SK-MEL-5 (cell line): Measurements from ENCODE around the gene MRFAP1L1. TPM values are rescaled to one million over a fixed set of nuclear protein-coding genes. Genes with fewer than 3 reads are reported as not detected.
"Not testable (repeated sequence)": the region's sequence is repeated elsewhere in the genome, so short reads cannot be mapped to it uniquely, and the experiment has no call there.

Experiments used
- DNase-seq: peaks from one replicate; pipeline ENCODE4 v3.0.0-alpha.2; 2016; ENCODE audit warnings: low read depth, low spot score
- in situ Hi-C: cut with HindIII; loops from 2 replicates; pipeline ENCODE4 v1.10.0; 2016; ENCODE audit warnings: low sequenced_read_pairs, high pct_unique_total_duplicates, low pct_unique_long_range_greater_than_20kb
- polyA plus RNA-seq, 2 experiments: library from polyadenylated mRNA; depleted of rRNA; stranded (reverse); fragments of >200 nt; gene quantifications; 2 replicates each; pipeline ENCODE4 v1.2.3, GENCODE V29; 2015
- total RNA-seq: library from RNA; depleted of rRNA; stranded (reverse); fragments of >200 nt; shearing (Covaris generic); gene quantifications from 2 replicates; pipeline ENCODE4 v1.2.3, GENCODE V29; 2014; rRNA removed

MRFAP1L1 gene
- 50.4 and 51.4 TPM in 2 replicates for total RNA-seq
- 41.4 and 43.3 TPM in 2 replicates for polyA plus RNA-seq (2015; cell fraction: cytosol; rRNA removed)
- polyA plus RNA-seq (2015; cell fraction: nucleus; rRNA removed): 32.7 and 45.9 TPM in 2 replicates

DNA sequence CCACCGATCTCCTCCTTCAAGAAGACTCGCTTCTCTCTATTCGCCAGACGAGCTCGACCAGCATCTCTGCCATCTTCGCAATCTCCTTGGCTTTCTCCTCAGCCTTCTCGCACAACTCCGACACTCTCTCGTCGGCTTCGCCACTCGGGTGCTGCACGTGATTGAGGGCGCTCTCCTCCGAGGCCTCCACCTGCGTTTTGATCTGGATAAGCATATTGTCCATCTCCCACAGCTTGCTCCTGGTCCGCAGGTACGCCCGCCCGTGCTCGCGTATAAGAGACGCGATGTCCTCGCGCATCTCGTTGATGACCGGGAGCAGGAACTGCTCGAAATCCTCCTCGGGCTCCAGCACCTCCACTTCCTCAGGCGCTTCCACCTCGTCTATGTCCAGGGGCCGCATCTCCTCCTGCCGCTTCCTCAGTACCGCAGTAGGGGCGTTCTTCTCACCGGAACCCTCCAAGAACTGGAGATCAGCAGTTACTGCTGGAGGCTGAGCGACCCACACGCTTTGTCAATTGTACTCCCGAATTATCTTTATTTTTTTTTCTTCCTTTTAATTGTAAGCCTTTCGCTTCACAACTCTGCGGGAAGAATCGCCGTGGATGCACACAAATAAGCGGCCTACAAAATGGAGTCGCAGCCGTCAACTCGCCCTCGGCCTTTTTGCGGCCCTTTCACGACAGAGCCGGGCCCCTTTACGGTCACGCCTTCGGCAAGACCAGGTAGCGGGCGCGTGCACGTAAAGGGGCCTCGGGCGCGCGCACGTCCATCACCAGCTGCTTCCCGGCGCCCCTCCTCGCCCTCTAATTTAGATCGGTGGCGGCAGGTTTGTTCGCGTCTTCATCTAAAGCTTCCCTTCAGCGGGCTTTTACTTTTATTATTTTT, at the start of gene MRFAP1L1:
Gene MRFAP1L1, minus strand, starts transcription at position 636 of the 885 bp plus-strand sequence. Its CDS starts 236 bp downstream, at position 400.
- DNase-seq: peak; percentile 91
- in situ Hi-C loops: no loop called here

DNA sequence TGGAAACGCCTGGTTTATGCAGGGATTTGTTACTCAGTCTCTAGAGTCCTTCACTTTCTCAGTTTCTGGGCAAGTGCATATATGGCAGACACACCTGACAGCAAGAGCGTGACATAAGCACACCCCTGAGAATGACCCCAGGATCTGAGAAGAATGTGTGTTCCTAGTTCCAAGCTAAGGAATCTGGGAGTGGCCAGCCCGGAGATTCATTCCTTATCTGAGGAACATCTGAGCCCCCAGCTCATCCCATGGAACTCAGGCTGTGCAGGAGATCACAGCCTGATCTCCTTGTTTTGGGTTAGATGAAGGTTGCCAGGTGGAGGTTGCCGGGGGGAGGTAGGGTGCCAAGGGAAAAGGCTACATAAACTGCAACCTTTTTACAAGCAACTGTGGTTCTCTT, 49.1 kb upstream of the MRFAP1L1 start:
- no peak for DNase-seq
- in situ Hi-C loops: no loop called here

DNA sequence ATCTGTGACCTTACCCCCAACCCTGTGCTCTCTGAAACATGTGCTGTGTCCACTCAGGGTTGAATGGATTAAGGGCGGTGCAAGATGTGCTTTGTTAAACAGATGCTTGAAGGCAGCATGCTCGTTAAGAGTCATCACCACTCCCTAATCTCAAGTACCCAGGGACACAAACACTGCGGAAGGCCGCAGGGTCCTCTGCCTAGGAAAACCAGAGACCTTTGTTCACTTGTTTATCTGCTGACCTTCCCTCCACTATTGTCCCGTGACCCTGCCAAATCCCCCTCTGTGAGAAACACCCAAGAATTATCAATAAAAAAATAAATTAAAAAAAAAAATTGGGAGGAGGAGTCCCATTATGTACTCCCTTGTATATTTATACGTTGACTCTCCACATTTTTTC, 46.7 kb upstream of the MRFAP1L1 start:
- DNase-seq, in situ Hi-C loops: not testable (repeated sequence)

DNA sequence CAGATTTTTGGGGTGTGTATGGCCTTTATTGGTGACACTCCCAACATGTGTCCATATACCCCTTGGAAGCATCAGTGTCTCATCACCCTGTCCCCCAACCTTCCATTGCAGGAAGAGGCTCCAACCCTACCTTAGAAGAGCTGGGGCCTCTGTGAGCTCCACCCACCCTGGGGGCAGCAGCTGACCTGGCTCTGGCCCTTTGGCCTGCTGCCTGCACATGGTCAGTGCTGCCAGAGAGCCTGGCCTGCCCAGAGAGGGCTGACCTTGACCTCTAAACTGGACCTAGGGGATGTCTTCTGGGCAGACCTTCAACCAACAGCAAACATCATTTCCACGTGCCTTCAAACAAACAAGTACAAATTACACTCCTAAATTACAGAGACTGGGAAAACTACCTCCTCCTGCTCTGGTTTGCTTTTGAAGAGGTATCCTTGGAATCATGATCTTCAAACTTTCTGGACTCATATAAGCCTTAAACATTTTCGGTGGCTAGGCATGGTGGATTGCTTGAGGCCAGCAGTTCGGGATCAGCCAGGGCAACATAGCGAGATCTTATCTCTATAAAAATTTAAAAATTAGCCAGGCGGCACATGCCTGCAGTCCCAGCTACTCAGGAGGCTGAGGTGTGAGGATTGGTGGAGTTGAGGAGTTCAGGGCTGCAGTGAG, 45.6 kb upstream of the MRFAP1L1 start:
- in situ Hi-C loops: no loop called here
- no peak for DNase-seq

DNA sequence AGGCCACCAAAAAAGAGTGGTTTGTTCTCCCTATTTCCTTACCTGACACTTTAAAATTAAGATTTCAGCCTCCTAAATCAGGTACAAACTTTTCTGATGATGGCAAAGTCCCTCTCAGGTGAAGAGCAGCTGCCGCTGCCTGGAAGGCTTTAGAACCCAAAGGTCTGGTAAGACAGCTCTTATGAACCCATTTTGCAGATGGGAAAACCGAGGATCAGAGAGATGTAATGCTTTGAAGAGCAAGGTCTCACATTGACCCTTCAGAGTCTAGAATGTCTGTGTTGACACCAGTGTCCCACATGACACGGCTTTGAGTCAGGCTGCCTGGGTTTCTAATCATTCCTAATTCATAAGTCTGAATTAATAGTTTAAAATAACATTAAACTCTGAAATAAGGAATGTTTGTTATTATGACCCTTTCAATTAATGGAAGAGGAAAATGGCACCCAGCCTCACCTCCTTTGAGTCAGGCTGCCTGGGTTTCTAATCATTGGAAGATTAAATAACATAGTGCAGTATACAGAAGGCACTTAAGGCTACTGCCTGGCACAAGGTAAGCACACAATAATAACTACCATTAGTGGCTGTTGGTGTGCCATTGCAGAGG, 44.9 kb upstream of the MRFAP1L1 start:
- in situ Hi-C loops: no loop called here
- DNase-seq: no peak

DNA sequence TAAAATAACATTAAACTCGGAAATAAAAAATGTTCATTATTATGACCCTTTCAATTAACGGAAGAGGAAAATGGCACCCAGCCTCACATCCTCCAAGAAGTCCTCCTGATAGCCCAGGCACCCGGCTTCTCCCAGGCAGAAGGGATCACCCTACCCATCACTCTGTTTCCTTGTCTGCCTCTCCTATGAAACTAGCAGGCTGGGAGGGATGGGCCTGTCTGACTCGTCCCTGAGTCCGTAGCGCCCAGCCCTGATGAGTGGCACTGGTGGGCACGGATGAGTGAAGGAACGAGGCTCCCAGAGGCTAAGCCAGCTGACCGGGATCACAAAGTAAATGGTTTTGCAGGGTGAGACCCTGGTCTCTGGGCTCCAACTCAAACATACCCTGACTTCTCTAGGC, 44.2 kb upstream of the MRFAP1L1 start:
- DNase-seq: no peak
- in situ Hi-C loops: no loop called here

DNA sequence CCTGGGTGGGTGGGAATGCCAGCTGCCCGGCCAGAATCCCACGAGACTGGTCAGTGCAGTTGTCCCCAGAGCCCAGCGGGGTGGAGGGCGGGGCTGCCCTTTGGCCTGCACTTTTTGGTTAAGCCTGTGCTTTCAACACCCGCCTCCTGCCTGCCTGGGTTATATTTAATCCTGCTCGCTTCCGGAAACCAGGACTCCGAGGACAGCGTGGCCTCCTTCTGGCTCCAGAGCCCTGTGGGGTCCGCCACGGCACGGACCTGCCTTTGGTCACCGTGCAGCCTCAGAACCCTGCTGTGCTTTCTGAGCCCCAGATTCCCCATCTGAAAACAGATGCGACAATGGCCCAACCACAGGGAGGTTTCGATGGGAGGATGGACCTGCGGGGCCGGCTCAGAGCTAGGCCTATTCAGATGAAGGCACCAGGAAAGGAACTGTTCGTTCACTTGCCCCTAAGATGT, 43.5 kb upstream of the MRFAP1L1 start:
- no peak for DNase-seq
- in situ Hi-C loops: no loop called here

DNA sequence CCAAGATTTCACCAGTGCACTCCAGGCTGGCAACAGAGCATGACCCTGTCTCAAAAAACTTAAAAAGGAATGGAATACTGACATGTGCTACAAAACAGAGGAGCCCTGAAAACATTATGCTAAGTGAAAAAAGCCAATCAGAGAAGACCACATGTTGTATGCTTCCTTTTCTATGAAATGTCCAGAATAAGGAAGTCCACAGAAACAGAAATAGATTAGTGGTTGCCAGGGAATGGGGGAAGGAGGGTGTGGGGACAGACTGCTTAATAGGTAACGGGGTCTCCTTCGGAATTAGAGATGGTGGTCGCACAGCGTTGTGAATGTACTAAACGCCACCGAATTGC, 42.8 kb upstream of the MRFAP1L1 start:
- in situ Hi-C loops: no loop called here
- DNase-seq: no peak

DNA sequence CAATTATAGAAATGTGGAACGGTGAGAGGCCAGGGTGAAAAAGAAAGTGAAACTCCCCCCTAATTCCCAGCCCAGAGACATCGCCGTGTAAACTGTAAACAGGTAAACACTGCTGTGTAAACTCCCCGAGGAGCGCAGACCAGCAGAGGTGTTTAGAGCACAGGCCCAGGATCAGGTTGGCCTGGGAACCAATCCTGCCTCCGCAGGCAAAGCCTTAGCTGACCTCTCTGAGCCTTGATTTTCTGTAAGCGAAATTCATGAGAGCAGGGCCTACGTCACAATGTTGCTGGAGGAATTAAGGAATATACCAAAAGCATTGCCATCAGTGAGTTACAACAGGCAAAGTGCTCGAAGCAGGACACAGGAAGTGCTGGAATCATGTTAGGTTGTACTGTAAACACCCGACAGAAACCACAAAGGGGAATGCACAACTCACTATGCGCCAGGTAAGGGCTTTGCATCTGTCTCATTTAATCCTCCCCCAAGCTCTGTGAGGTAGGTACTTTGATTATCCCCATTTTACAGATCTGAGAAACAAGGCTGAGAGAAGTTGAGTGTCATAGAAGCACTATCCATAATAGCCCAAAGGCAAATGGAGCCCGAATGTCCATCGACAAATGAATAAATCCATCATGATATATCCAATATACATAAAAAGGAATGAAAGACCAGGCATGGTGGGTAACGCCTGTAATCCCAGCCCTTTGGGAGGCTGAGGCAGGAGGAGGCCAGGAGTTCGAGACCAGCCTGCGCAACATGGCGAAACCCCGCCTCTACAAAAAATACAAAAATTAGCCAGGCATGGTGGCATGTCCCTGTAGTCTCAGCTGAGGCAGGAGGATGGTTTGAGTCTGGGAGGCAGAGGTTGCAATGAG, 42.2 kb upstream of the MRFAP1L1 start:
- in situ Hi-C loops: no loop called here
- no peak for DNase-seq

DNA sequence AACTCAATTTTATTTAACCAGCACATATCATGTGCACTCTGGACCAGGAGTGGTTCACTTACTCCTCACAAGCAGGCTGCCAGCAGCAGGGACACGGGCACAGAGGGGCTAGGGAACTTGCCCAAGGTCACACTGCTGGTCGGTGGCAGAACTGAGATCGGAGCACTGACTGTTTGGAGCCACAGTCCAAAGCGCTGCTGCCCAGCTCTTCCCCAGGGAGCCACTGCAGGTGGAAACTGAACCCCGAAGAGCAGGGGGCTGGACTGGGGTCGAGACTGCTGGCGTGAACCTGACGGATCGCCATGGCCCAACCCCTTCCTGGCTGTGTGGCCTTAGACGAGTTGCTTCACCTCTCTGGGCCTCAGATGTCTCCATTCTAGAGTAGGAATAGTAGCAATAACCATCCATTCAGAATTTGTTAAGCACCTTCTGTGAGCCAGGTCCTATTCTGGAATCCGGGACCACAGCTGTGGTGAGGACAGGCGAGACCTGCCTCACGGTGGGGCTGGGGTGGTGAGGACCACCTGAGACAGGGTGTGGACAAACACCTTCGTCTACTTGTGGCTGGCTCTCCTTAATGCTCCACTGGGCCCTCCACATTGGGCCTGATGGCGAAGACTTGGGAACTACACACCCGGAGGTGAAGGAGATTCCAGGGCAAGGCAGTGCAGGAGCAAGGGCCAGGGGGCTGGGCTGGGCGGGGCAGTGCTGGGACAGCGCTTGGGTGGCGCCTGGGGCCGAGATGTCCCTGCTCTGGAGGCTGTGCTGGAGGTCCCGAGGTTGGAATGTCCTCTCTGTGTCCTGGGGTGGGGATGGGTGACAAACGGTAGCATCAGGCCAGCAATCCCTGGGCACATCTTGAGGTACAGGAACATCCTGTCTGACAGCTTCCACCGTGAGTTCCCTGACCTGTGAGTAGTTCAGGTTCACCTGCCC, 40.9 kb upstream of the MRFAP1L1 start:
- DNase-seq: no peak
- in situ Hi-C loops: no loop called here

DNA sequence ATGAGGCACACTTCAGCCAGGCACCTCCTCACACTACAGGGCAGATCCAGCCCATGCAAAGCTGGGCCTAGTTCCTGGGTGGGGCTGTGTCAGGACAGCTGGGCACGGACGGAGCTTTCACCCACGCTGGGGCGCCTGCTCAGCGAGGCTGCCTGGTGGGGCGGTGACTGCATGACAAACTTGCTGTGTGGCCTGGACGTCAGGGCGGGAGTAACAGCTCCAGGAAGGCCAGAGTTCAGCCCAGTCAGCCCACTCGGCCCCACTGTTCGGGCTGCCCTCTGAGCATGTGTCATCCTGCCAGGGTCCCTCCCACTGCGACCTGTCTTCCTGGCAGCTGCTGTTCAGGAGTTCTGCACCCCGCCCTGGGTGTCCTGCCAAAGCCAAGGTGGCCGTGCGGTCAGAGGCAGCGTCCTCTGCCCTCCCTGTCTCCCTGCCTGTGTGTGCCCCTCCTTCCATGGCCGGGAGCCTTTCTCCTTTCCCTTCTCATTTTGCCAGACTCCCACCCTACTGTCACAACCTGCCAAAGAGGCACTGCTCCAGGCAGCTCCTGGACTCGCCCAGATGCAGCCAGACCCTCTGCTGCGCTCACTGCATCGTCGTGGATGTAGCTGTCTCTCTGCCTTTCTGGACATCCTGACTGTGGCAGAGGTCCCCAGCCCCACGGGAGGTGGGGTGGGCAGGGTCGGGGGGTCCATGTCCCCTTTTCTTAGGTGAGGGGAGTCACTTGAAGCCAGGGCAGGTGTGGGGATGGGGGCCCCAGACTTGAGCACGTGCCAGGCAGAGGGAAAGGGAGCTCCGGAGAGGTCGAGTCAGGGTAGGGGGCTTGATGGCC, 39.9 kb upstream of the MRFAP1L1 start:
- in situ Hi-C loops: no loop called here
- DNase-seq: no peak

DNA sequence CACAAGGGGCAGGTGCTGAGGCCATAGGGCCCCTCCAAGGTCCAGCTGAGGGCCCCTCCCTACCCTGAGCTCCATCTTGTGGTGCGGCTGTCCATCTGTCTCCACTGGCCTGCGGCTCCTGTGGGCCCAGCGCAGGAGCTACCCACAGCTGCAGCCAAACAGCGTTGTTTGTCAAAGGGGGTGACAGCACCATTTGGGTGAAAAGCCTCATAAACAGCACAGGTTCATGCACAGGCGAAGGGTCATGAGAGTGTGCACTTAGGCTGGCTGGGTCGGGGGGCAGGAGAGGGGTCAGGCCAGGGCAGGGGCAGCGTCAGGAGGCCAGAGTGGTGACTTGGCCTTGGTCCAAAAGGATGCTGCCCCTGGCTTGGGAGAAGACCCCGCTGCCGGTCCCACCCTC, 38.6 kb upstream of the MRFAP1L1 start:
- DNase-seq: no peak
- in situ Hi-C loops: no loop called here

DNA sequence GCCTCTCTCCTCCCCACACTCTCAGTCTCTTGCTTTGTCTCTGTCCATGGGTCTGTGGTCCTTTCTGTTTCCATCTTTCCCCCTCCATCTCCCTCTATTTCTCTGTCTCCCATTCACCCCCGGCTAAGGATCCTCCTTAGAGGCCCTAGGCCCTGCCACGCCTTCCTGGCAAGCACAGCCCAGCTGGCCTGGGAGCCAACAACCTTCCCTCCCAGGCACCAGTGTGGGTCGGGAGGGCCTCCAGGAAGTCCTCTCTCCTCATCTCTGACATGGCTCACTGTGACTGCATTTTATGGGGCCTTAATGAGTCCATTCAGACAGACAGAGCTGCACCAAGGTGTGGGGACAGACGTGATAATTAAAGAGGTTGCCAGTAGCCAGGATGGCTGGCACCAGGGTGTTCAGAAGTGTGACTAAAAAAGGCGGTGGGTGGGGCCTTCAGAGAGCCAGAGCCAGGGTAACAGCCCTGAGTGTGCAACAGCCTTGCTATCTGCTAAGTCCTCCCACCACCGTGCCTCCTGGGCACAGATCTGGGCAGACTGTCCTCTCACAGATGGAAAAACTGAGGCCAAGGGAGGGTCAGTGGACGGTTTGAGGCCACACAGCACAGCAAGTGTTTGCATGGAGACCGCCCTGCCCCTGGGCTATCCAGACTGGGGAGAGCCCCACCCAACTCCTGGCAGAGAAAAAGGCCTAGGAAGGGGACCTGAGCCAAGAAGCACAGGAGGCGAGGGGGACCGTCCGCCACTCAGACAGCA, 37.8 kb upstream of the MRFAP1L1 start:
- no peak for DNase-seq
- in situ Hi-C loops: no loop called here

DNA sequence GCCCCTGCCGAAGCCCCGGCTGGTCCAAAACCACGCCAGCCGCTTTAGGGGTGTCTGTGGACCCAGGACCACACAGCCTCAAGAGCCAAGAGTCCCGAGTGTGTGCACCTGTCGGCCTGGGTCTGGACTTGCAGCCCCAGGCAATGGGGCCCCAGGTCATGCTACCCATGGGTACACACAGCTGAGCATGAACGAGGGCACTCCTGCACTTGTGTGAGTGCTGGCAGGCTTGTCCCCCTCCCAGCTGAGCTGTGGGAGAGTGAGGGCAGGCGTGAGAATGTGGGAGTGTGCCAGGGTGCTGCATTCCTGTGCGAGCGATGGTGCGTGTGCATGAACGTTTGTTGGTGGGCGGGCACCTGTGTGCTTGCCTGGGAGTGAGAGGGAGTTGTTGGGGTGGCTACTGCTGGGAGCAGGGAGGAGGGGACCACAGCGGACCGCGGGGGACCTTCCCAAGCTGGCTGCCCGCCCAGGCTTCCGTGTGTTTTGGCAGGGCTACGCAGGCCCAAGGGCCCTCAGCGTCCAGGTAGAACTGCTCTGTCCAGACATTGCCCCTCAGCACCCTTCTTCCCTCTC, 37.1 kb upstream of the MRFAP1L1 start:
- in situ Hi-C loops: no loop called here
- DNase-seq: no peak

DNA sequence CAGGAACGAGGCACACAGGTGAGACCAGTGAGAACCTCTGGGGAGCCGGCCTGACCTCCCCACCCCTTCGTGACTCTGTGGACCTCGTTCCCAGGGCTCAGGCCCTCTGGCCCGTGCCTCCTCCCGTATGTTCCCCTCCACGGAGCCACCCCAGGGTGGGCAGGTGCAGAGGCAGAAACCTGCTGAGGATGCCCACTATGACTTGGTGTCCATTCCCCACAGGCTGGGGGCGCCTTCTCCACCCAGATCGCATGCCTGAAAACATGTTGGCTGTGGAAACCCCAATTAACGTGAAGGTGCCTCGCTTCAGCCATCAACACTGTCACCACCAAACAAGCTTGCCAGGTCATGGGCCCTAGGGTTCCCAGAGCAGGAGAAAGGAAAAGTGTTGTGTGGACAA, 33.3 kb upstream of the MRFAP1L1 start:
- DNase-seq: no peak
- in situ Hi-C loops: no loop called here
